Karpas-422 (cell line): ENCODE data around the gene CDK6. TPM values are rescaled to one million over a fixed set of nuclear protein-coding genes. Genes with fewer than 3 reads are reported as not detected.

Source experiments
- DNase-seq: peaks from one replicate; pipeline ENCODE4 v3.0.0-alpha.2; 2015
- H2AFZ ChIP-seq: fragments of 200-600 bp; sonication (generic); 2 replicates; pipeline ENCODE4 v1.6.1; 2014; ENCODE audit warnings: antibody characterized with exemption, low read length, mixed read lengths
- H3K27ac ChIP-seq: fragments of 200-600 bp; sonication (generic); 2 replicates; pipeline ENCODE4 v1.5.1; 2014; ENCODE audit warnings: mild to moderate bottlenecking, low read length, moderate library complexity
- H3K27me3 ChIP-seq: fragments of 200-600 bp; sonication (generic); 2 replicates; pipeline ENCODE4 v1.6.1; 2014; ENCODE audit warnings: low read length, mixed read lengths
- H3K36me3 ChIP-seq: fragments of 200-600 bp; sonication (generic); 2 replicates; pipeline ENCODE4 v1.6.1; 2014; ENCODE audit warnings: low read length, mixed read lengths; ENCODE audit not compliant: insufficient read depth
- H3K4me1 ChIP-seq: fragments of 200-600 bp; sonication (generic); 2 replicates; pipeline ENCODE4 v1.6.1; 2014; ENCODE audit warnings: mild to moderate bottlenecking, low read length, mixed read lengths
- H3K4me2 ChIP-seq: fragments of 200-600 bp; sonication (generic); 2 replicates; pipeline ENCODE4 v1.6.1; 2014; ENCODE audit warnings: low read length, low read depth, mild to moderate bottlenecking; ENCODE audit not compliant: poor library complexity, severe bottlenecking
- H3K4me3 ChIP-seq: fragments of 200-600 bp; sonication (generic); 2 replicates; pipeline ENCODE4 v1.5.1; 2014; ENCODE audit warnings: mild to moderate bottlenecking, antibody characterized with exemption, low read length, mixed read lengths
- H3K79me2 ChIP-seq: fragments of 200-600 bp; sonication (generic); 2 replicates; pipeline ENCODE4 v1.6.1; 2014; ENCODE audit warnings: mild to moderate bottlenecking, low read length, mixed read lengths
- H3K9ac ChIP-seq: fragments of 200-600 bp; sonication (generic); 2 replicates; pipeline ENCODE4 v1.6.0; 2014; ENCODE audit warnings: low read length
- H3K9me2 ChIP-seq: fragments of 200-600 bp; sonication (generic), shearing (Covaris generic); replicated peaks from 2 replicates; pipeline ENCODE4 v1.6.0; 2014; ENCODE audit warnings: mild to moderate bottlenecking, low read length, moderate library complexity; ENCODE audit not compliant: insufficient read depth
- H3K9me3 ChIP-seq: fragments of 300-700, 200-600 bp; sonication (generic); 2 replicates; pipeline ENCODE4 v1.6.1; 2014; ENCODE audit warnings: low read length, mixed read lengths
- H4K20me1 ChIP-seq: fragments of 200-600 bp; sonication (generic); 2 replicates; pipeline ENCODE4 v1.6.1; 2014; ENCODE audit warnings: mild to moderate bottlenecking, antibody characterized with exemption, low read length, low read depth; ENCODE audit not compliant: insufficient read depth
- total RNA-seq: library from RNA; depleted of rRNA; stranded (reverse); fragments of >200 nt; shearing (Covaris generic); gene quantifications from 2 replicates; pipeline ENCODE4 v1.2.3, GENCODE V29; 2014; ENCODE audit warnings: low replicate concordance

Gene CDK6
- total RNA-seq, 1 experiment from 2014 or later, result 65.1 TPM

DNA sequence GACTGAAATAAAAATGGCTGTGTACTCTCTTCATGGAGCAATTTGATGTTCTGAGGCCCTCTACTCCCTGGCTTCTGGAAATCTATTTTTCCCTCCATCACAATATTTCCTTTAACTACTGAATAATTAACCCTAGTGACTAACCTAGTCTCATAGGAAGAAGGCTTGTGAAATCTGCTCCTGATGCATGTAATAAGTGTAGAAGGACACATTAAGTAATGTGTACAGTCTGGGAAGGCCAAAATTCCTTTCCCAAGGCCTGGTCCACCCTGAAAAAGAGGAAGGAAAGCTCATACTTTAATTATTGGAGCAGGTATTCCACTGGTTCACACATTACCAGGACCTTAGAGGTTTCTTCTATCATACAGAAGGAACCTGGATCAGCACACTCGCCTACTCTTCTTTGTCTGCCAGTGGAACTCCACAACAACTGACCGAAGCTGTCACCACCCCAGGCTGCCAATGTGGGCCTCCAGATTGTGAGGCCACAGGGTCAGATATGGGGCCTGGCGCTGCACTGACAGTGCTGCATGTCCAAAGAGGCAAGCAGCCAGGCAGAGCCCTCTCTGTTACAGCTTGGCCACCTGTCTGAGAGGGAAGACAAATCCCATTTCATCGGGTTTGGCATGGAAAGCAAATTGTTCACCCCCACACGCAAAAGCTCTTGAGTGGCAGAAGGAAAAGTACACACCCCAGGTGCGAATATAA, 191.8 kb downstream of the CDK6 start:
- Histone ChIP-seq H2AFZ (no peak overlapping the region), H3K9me2 (no peaks in the 10 kb centered on the region), H3K36me3 (no peaks in the 10 kb centered on the region), H3K27me3 (no peaks in the 10 kb centered on the region), H3K9me3 (no peaks in the 10 kb centered on the region), H4K20me1 (no peaks in the 10 kb centered on the region), H3K4me1 (peaks cover 31% of the 10 kb centered on the region), H3K9ac (no peak overlapping the region), H3K27ac (no peak overlapping the region), H3K4me2 (no peak overlapping the region), H3K4me3 (no peak overlapping the region), H3K79me2 (peaks cover 20% of the 10 kb centered on the region; the same call in 1 of the 2 replicates)
- DNase-seq, result no peak

GRCh38 chr7:92643821-92644220, 192.6 kb downstream of the CDK6 start:
- DNase-seq, result no peak
- Histone ChIP-seq H3K9me3 (no peaks in the 10 kb centered on the region), H3K9me2 (no peaks in the 10 kb centered on the region), H2AFZ (no peak overlapping the region), H3K79me2 (peaks cover 20% of the 10 kb centered on the region; the same call in 1 of the 2 replicates), H3K27ac (no peak overlapping the region), H3K4me3 (no peak overlapping the region), H4K20me1 (no peaks in the 10 kb centered on the region), H3K36me3 (no peaks in the 10 kb centered on the region), H3K9ac (no peak overlapping the region), H3K4me2 (no peak overlapping the region), H3K27me3 (no peaks in the 10 kb centered on the region), H3K4me1 (peaks cover 30% of the 10 kb centered on the region)

GRCh38 chr7:92641921-92642511, 194.4 kb downstream of the CDK6 start:
- no peaks in the 10 kb centered on the region for H3K9me2 ChIP-seq
- no peaks in the 10 kb centered on the region for H3K36me3 ChIP-seq
- no peaks in the 10 kb centered on the region for H4K20me1 ChIP-seq
- H3K9me3 ChIP-seq, result no peaks in the 10 kb centered on the region
- no peak overlapping the region for H3K4me2 ChIP-seq
- no peaks in the 10 kb centered on the region for H3K27me3 ChIP-seq
- peaks cover 12% of the 10 kb centered on the region for H3K4me1 ChIP-seq
- H3K4me3 ChIP-seq, result no peak overlapping the region
- DNase-seq, result no peak
- peaks cover 23% of the 10 kb centered on the region; the same call in 1 of the 2 replicates for H3K79me2 ChIP-seq
- H2AFZ ChIP-seq, result no peak overlapping the region
- no peak overlapping the region for H3K9ac ChIP-seq
- no peak overlapping the region for H3K27ac ChIP-seq

GRCh38 chr7:92639966-92640365, 196.4 kb downstream of the CDK6 start:
- peaks cover 28% of the 10 kb centered on the region; the same call in 1 of the 2 replicates for H3K79me2 ChIP-seq
- H3K27ac ChIP-seq, result no peak overlapping the region
- no peak for DNase-seq

GRCh38 chr7:92639213-92639896, 197.0 kb downstream of the CDK6 start:
- no peak overlapping the region for H3K9ac ChIP-seq
- no peaks in the 10 kb centered on the region for H4K20me1 ChIP-seq
- no peak for DNase-seq
- peaks cover 19% of the 10 kb centered on the region for H3K4me1 ChIP-seq
- peaks cover 25% of the 10 kb centered on the region; the same call in 1 of the 2 replicates for H3K79me2 ChIP-seq
- H3K27me3 ChIP-seq, result no peaks in the 10 kb centered on the region
- H3K27ac ChIP-seq, result no peak overlapping the region
- H2AFZ ChIP-seq, result no peak overlapping the region
- no peak overlapping the region for H3K4me2 ChIP-seq
- H3K9me3 ChIP-seq, result no peaks in the 10 kb centered on the region
- H3K4me3 ChIP-seq, result no peak overlapping the region
- no peaks in the 10 kb centered on the region for H3K9me2 ChIP-seq
- no peaks in the 10 kb centered on the region for H3K36me3 ChIP-seq

More at GRCh38 chr7:92639966-92640365, 196.4 kb downstream of the CDK6 start:
- H3K4me1 ChIP-seq, result peaks cover 13% of the 10 kb centered on the region
- H3K36me3 ChIP-seq, result no peaks in the 10 kb centered on the region
- no peaks in the 10 kb centered on the region for H3K27me3 ChIP-seq
- H3K9ac ChIP-seq, result no peak overlapping the region
- no peaks in the 10 kb centered on the region for H4K20me1 ChIP-seq
- H3K9me3 ChIP-seq, result no peaks in the 10 kb centered on the region
- no peak overlapping the region for H3K4me3 ChIP-seq
- no peaks in the 10 kb centered on the region for H3K9me2 ChIP-seq
- H3K4me2 ChIP-seq, result no peak overlapping the region
- no peak overlapping the region for H2AFZ ChIP-seq

DNA sequence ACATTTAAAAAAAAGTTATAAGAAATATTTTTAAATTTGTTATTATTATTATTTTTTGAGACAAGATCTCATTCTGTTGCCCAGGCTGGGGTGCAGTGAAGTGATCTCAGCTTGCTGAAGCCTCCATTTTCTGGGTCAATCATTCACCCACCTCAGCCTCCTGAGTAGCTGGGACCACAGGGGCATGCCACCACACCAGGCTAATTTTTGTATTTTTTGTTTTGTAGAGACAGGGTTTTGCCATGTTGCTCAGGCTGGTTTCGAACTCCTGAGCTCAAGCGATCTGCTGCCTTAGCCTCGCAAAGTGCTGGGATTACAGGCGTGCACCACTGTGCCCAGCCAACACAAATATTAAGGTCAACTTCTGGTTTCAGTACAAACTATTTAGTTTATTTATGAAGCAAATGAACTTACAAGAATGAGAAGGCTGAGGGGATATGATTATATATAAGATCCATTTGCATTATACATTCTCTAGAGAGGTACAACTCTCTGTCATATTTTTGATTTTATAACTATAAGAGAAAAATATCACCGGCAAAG, 200.3 kb downstream of the CDK6 start:
- Histone ChIP-seq H3K4me2 (no peak overlapping the region), H3K9me2 (no peaks in the 10 kb centered on the region), H3K27ac (no peak overlapping the region), H3K9ac (no peak overlapping the region), H2AFZ (no peak overlapping the region), H3K27me3 (no peaks in the 10 kb centered on the region), H3K4me3 (no peak overlapping the region), H3K9me3 (no peaks in the 10 kb centered on the region), H3K4me1 (peaks cover 32% of the 10 kb centered on the region), H4K20me1 (no peaks in the 10 kb centered on the region), H3K79me2 (peaks cover 32% of the 10 kb centered on the region), H3K36me3 (no peaks in the 10 kb centered on the region)
- DNase-seq, result no peak

DNA sequence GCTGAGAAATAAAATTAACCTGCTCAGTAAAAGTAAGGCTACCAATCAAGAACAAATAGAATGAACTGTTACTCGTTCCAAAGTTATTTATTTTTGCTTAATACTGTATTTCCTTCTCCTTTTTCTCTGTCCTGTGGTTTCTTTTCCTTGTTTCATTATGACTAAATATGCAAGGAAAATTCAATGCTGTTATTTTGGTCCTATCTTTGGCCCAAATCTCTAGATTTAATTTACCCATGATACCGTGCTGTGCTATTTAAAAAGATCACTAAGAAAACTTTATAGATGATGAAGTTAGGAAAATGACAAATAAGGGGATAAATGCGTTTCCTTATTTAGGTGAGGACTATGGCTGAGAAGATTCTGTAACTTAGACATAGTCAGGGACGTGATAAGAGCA, 200.8 kb downstream of the CDK6 start:
- H3K9me3 ChIP-seq, result no peaks in the 10 kb centered on the region
- no peak for DNase-seq
- H3K9me2 ChIP-seq, result no peaks in the 10 kb centered on the region
- peaks cover 32% of the 10 kb centered on the region for H3K4me1 ChIP-seq
- H3K4me3 ChIP-seq, result no peak overlapping the region
- H4K20me1 ChIP-seq, result no peaks in the 10 kb centered on the region
- no peaks in the 10 kb centered on the region for H3K36me3 ChIP-seq
- H3K27me3 ChIP-seq, result no peaks in the 10 kb centered on the region
- no peak overlapping the region for H3K9ac ChIP-seq
- H3K4me2 ChIP-seq, result peak overlapping the region; percentile 3
- no peak overlapping the region for H2AFZ ChIP-seq
- H3K79me2 ChIP-seq, result peaks cover 37% of the 10 kb centered on the region
- H3K27ac ChIP-seq, result peak overlapping the region; percentile 36

DNA sequence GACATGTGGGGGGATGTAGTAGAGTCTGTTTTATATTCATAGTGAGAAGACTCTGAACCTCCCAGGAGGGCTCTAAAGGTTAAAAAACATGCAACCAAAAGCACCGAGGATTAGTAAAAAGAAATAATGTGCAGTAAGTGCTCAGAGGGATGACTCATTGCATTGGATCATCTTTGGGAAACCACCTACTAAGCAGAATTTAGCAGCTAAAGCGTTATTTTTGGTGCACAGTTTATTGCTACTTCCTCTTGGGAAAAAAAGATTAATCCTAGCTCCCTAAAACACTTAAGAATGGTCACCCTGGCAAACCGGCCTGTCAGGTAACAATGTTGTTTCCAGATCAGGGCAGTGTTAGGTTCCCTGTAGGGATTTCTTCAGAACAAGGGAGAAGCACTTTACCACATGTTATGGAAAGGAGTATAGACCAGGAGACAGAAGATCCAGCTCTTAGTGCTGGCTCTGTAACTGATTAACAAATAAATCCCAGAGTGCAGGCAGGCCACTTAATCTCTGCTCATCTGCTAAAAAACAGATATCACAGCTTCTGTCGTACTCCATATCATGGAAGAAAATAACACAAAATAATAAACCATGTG, 201.4 kb downstream of the CDK6 start:
- Histone ChIP-seq H3K36me3 (no peaks in the 10 kb centered on the region), H4K20me1 (no peaks in the 10 kb centered on the region), H3K79me2 (peaks cover 37% of the 10 kb centered on the region), H3K4me2 (peak overlapping the region; percentile 3), H3K4me3 (no peak overlapping the region), H3K9ac (no peak overlapping the region), H3K9me3 (no peaks in the 10 kb centered on the region), H3K4me1 (peaks cover 32% of the 10 kb centered on the region), H3K27me3 (no peaks in the 10 kb centered on the region), H3K9me2 (no peaks in the 10 kb centered on the region), H2AFZ (no peak overlapping the region), H3K27ac (peak overlapping the region; percentile 36)
- DNase-seq, result no peak
